HepG2 (cell line): ENCODE data around the gene CADPS. TPM values are rescaled to one million over a fixed set of nuclear protein-coding genes. Genes with fewer than 3 reads are reported as not detected.

Experiments used
- ATAC-seq: fragments of 200-7000 bp; cut with Tn5 transposase; 3 replicates; pipeline ENCODE4 v1.9.1; 2020; ENCODE audit warnings: mild to moderate bottlenecking, moderate library complexity
- BruUV-seq: library from RNA; stranded (reverse); fragments of 400-500 nt; replicated peaks from 2 replicates; lab custom pipeline; 2021; lab: Mats Ljungman, UMichigan
- CTCF ChIA-PET: fragments of 300-600 bp; formaldehyde crosslinking; extraction: SDS; loops from one replicate; lab custom pipeline; 2021; ENCODE audit warnings: low total read pairs, inconsistent platforms, low intra/inter-chr PET ratio; lab: Yijun Ruan, JAX
- POLR2A ChIA-PET: fragments of 350-600 bp; sonication (Branson Sonifier 250); formaldehyde crosslinking; loops from one replicate; lab custom pipeline; 2020; ENCODE audit warnings: antibody characterized with exemption, inconsistent platforms; lab: Yijun Ruan, JAX
- DNase-seq: peaks from one replicate; pipeline ENCODE4 v3.0.0-alpha.2; 2015; ENCODE audit warnings: low spot score
- FAIRE-seq: peaks from 3 replicates; lab custom pipeline; 2011; peaks lifted over from hg19 to GRCh38; lab: Jason Lieb, UNC
- H2AFZ ChIP-seq: one replicate; pipeline ENCODE4 v1.6.1; 2011; ENCODE audit warnings: low read length, inconsistent platforms
- H3K27ac ChIP-seq: fragments of 300-600 bp; 3 replicates; pipeline ENCODE4 v1.8.0; 2011; ENCODE audit warnings: mixed run types, mild to moderate bottlenecking, mixed read lengths, low read length, inconsistent platforms; ENCODE audit not compliant: insufficient read depth; ENCODE audit errors: extremely low read length
- H3K27me3 ChIP-seq, 2 experiments: fragments of 200-600 bp in 1 of 2; 2 replicates in 1 of 2; 3 replicates in 1 of 2; pipeline versions ENCODE4 v1.6.0 to v1.8.0; 2011; ENCODE audit warnings: low read length in 2 of 2, mild to moderate bottlenecking in 2 of 2, moderate library complexity in 2 of 2, inconsistent platforms in 1 of 2; ENCODE audit not compliant: insufficient read depth in 2 of 2, control insufficient read depth in 1 of 2
- H3K36me3 ChIP-seq, 2 experiments: fragments of 200-600 bp in 1 of 2; replicated peaks in 1 of 2; 2 replicates in 1 of 2; 3 replicates in 1 of 2; pipeline versions ENCODE4 v1.5.1 to v1.8.0; 2011; ENCODE audit warnings: low read length in 2 of 2, inconsistent platforms in 1 of 2; ENCODE audit not compliant: insufficient read depth in 2 of 2, control insufficient read depth in 1 of 2
- H3K4me1 ChIP-seq: 2 replicates; pipeline ENCODE4 v1.5.1; 2012; ENCODE audit warnings: low read length, inconsistent platforms; ENCODE audit not compliant: insufficient read depth
- H3K4me2 ChIP-seq: 2 replicates; pipeline ENCODE4 v1.6.0; 2011; ENCODE audit warnings: low read depth, low read length, inconsistent platforms
- H3K4me3 ChIP-seq, 3 experiments: fragments of 200-600 bp in 1 of 3; sonication (generic), shearing (Covaris generic) in 1 of 3; replicated peaks in 1 of 3; 2 replicates each; pipeline ENCODE4 v1.5.1; 2011 to 2016; ENCODE audit warnings: low read length in 3 of 3, inconsistent platforms in 2 of 3, low read depth in 2 of 3, mild to moderate bottlenecking in 2 of 3, control low read depth in 1 of 3, mixed read lengths in 1 of 3; ENCODE audit not compliant: insufficient read depth in 1 of 3
- H3K79me2 ChIP-seq: one replicate; pipeline ENCODE4 v1.6.1; 2011; ENCODE audit warnings: low read length, inconsistent platforms; ENCODE audit not compliant: insufficient read depth
- H3K9ac ChIP-seq: 2 replicates; pipeline ENCODE4 v1.6.0; 2011; ENCODE audit warnings: mild to moderate bottlenecking, low read depth, low read length, inconsistent platforms; ENCODE audit not compliant: insufficient read depth
- H3K9me3 ChIP-seq: 2 replicates; pipeline ENCODE4 v1.5.1; 2012; ENCODE audit warnings: mild to moderate bottlenecking, low read length
- H4K20me1 ChIP-seq: 2 replicates; pipeline ENCODE4 v1.6.0; 2011; ENCODE audit warnings: inconsistent platforms, mild to moderate bottlenecking, low read length, moderate library complexity; ENCODE audit not compliant: insufficient read depth
- RFX1 ChIP-seq: fragments of 450-650 bp; IDR thresholded peaks from 2 replicates; pipeline ENCODE4 v1.6.1; 2017
- STAG1 ChIP-seq: sonication (generic); formaldehyde crosslinking; IDR thresholded peaks from 2 replicates; pipeline ENCODE4 v1.4.0; 2020; ENCODE audit warnings: missing genetic modification reagents
- WGBS: methylation state at CpG from one replicate; pipeline ENCODE4 v1.1.6; 2017; ENCODE audit warnings: low lambda C conversion rate; 5-methylcytosine and 5-hydroxymethylcytosine counted together
- in situ Hi-C: cut with HindIII; loops from 2 replicates; pipeline ENCODE4 v1.10.0; 2017; ENCODE audit warnings: low pct_unique_long_range_greater_than_20kb; ENCODE audit not compliant: extremely low pct_ligation_motif_present
- intact Hi-C: fragments of 100-400 bp; cut with micrococcal nuclease; formaldehyde crosslinking; loops from one replicate; pipeline ENCODE4 v1.10.0; 2022; ENCODE audit not compliant: unreplicated experiment
- polyA plus RNA-seq, 8 experiments: library from polyadenylated mRNA; depleted of rRNA in 3 of 8; stranded (reverse) in 7 of 8; unstranded in 1 of 8; fragments of >200 nt; fragmentation: Illumina TruSeq in 4 of 8; extraction: Trizol in 4 of 8; gene quantifications; 2 replicates each; pipeline versions ENCODE4 v1.2.1 to v1.2.3, GENCODE V29; 2011 to 2016; ENCODE audit warnings: low read depth in 4 of 8, missing spikeins in 1 of 8, mixed read lengths in 1 of 8; ENCODE audit not compliant: insufficient read depth in 1 of 8
- total RNA-seq, 5 experiments: library from RNA; depleted of rRNA; stranded (reverse); fragments of >200 nt; fragmentation: Illumina TruSeq; extraction: Trizol; gene quantifications; 2 replicates each; pipeline ENCODE4 v1.2.3, GENCODE V29; 2016; ENCODE audit warnings: low read depth in 1 of 5
- TF ChIP-seq, protein P1 (sequence below): sonication (generic); formaldehyde crosslinking; IDR thresholded peaks from 2 replicates; pipeline ENCODE4 v1.4.0; 2020; ENCODE audit warnings: missing genetic modification reagents, borderline replicate concordance
- TF ChIP-seq, protein P2 (sequence below): sonication (generic); formaldehyde crosslinking; IDR thresholded peaks from 2 replicates; pipeline ENCODE4 v1.5.0; 2020; ENCODE audit warnings: mild to moderate bottlenecking, missing genetic modification reagents, moderate library complexity
- TF ChIP-seq, protein P3 (sequence below): sonication (generic); formaldehyde crosslinking; IDR thresholded peaks from 2 replicates; pipeline ENCODE4 v1.8.0; 2022; ENCODE audit warnings: missing genetic modification reagents, mild to moderate bottlenecking, moderate library complexity, borderline replicate concordance
- TF ChIP-seq, protein P4 (sequence below): sonication (generic); formaldehyde crosslinking; IDR thresholded peaks from 2 replicates; pipeline ENCODE4 v1.4.0; 2020; ENCODE audit warnings: low read depth, missing genetic modification reagents

The CADPS gene
- total and polyA plus RNA-seq, 2 of the 13 experiments (the other 11 are each of a cell fraction or from before 2014, with no cell fraction given) = not detected

DNA sequence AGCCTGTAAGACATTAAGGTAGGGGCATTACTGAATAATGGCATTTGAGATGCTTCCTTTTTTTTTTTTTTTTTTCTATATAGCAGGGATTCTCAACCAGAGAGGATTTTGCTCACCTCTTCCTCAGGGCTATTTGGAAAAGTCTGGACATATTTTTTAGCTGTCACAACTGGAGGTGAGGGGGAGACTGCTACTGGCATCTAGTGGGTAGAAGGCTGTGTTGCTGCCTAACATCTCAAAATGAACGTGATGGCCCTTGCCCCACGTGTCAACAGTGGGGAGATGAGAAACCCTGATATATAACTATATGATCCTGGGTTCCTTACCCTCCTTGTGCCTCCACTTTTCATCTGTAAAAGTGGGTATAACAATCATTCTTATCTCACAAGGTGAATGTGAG is 71.9 kb downstream of the CADPS start:
- CTCF ChIA-PET = no interaction called here
- no peak overlapping the region for H3K4me3 ChIP-seq

More for the DNA sequence above, 71.9 kb downstream of the CADPS start:
- ATAC-seq (peak; percentile 54; the same call in 2 of the 3 replicates), FAIRE-seq (no peak), DNase-seq (no peak)
- TF ChIP-seq, protein P1, sequence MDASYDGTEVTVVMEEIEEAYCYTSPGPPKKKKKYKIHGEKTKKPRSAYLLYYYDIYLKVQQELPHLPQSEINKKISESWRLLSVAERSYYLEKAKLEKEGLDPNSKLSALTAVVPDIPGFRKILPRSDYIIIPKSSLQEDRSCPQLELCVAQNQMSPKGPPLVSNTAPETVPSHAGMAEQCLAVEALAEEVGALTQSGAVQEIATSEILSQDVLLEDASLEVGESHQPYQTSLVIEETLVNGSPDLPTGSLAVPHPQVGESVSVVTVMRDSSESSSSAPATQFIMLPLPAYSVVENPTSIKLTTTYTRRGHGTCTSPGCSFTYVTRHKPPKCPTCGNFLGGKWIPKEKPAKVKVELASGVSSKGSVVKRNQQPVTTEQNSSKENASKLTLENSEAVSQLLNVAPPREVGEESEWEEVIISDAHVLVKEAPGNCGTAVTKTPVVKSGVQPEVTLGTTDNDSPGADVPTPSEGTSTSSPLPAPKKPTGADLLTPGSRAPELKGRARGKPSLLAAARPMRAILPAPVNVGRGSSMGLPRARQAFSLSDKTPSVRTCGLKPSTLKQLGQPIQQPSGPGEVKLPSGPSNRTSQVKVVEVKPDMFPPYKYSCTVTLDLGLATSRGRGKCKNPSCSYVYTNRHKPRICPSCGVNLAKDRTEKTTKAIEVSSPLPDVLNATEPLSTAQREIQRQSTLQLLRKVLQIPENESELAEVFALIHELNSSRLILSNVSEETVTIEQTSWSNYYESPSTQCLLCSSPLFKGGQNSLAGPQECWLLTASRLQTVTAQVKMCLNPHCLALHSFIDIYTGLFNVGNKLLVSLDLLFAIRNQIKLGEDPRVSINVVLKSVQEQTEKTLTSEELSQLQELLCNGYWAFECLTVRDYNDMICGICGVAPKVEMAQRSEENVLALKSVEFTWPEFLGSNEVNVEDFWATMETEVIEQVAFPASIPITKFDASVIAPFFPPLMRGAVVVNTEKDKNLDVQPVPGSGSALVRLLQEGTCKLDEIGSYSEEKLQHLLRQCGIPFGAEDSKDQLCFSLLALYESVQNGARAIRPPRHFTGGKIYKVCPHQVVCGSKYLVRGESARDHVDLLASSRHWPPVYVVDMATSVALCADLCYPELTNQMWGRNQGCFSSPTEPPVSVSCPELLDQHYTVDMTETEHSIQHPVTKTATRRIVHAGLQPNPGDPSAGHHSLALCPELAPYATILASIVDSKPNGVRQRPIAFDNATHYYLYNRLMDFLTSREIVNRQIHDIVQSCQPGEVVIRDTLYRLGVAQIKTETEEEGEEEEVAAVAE (CRISPR knock-in tag) = no peak
- TF ChIP-seq, protein P2, sequence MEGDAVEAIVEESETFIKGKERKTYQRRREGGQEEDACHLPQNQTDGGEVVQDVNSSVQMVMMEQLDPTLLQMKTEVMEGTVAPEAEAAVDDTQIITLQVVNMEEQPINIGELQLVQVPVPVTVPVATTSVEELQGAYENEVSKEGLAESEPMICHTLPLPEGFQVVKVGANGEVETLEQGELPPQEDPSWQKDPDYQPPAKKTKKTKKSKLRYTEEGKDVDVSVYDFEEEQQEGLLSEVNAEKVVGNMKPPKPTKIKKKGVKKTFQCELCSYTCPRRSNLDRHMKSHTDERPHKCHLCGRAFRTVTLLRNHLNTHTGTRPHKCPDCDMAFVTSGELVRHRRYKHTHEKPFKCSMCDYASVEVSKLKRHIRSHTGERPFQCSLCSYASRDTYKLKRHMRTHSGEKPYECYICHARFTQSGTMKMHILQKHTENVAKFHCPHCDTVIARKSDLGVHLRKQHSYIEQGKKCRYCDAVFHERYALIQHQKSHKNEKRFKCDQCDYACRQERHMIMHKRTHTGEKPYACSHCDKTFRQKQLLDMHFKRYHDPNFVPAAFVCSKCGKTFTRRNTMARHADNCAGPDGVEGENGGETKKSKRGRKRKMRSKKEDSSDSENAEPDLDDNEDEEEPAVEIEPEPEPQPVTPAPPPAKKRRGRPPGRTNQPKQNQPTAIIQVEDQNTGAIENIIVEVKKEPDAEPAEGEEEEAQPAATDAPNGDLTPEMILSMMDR (CRISPR knock-in tag) = 0 out of 2 replicates have a peak, but pooled peaks have one; percentile 16
- TF ChIP-seq, protein P3, sequence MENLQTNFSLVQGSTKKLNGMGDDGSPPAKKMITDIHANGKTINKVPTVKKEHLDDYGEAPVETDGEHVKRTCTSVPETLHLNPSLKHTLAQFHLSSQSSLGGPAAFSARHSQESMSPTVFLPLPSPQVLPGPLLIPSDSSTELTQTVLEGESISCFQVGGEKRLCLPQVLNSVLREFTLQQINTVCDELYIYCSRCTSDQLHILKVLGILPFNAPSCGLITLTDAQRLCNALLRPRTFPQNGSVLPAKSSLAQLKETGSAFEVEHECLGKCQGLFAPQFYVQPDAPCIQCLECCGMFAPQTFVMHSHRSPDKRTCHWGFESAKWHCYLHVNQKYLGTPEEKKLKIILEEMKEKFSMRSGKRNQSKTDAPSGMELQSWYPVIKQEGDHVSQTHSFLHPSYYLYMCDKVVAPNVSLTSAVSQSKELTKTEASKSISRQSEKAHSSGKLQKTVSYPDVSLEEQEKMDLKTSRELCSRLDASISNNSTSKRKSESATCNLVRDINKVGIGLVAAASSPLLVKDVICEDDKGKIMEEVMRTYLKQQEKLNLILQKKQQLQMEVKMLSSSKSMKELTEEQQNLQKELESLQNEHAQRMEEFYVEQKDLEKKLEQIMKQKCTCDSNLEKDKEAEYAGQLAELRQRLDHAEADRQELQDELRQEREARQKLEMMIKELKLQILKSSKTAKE (CRISPR knock-in tag) = no peak
- TF ChIP-seq RFX1 (no peak), STAG1 (CRISPR knock-in tag) (peak; percentile 25; the same call in 1 of the 2 replicates)
- TF ChIP-seq, protein P4, sequence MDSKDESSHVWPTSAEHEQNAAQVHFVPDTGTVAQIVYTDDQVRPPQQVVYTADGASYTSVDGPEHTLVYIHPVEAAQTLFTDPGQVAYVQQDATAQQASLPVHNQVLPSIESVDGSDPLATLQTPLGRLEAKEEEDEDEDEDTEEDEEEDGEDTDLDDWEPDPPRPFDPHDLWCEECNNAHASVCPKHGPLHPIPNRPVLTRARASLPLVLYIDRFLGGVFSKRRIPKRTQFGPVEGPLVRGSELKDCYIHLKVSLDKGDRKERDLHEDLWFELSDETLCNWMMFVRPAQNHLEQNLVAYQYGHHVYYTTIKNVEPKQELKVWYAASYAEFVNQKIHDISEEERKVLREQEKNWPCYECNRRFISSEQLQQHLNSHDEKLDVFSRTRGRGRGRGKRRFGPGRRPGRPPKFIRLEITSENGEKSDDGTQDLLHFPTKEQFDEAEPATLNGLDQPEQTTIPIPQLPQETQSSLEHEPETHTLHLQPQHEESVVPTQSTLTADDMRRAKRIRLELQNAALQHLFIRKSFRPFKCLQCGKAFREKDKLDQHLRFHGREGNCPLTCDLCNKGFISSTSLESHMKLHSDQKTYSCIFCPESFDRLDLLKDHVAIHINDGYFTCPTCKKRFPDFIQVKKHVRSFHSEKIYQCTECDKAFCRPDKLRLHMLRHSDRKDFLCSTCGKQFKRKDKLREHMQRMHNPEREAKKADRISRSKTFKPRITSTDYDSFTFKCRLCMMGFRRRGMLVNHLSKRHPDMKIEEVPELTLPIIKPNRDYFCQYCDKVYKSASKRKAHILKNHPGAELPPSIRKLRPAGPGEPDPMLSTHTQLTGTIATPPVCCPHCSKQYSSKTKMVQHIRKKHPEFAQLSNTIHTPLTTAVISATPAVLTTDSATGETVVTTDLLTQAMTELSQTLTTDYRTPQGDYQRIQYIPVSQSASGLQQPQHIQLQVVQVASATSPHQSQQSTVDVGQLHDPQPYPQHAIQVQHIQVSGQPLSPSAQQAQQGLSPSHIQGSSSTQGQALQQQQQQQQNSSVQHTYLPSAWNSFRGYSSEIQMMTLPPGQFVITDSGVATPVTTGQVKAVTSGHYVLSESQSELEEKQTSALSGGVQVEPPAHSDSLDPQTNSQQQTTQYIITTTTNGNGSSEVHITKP (CRISPR knock-in tag) = no peak
- in situ Hi-C loops = no loop called here
- POLR2A ChIA-PET = no interaction called here
- 0% methylated on average over 2 of the region's 2 CpGs for WGBS
- Histone ChIP-seq H3K36me3 (no peaks in the 10 kb centered on the region), H3K27me3 (no peaks in the 10 kb centered on the region), H3K9ac (no peak overlapping the region), H3K27ac (no peak overlapping the region), H2AFZ (no peak overlapping the region), H4K20me1 (no peaks in the 10 kb centered on the region), H3K4me1 (no peaks in the 10 kb centered on the region), H3K4me2 (no peak overlapping the region), H3K79me2 (no peaks in the 10 kb centered on the region), H3K9me3 (no peaks in the 10 kb centered on the region)
- intact Hi-C loops = loop anchor here (10.0 kb wide), 1 partner anchor 138 kb away; no protein-coding TSS in a partner anchor
- BruUV-seq = no TSS peak
